Measurements from ENCODE around the gene GK2.

The GK2 gene

DNA sequence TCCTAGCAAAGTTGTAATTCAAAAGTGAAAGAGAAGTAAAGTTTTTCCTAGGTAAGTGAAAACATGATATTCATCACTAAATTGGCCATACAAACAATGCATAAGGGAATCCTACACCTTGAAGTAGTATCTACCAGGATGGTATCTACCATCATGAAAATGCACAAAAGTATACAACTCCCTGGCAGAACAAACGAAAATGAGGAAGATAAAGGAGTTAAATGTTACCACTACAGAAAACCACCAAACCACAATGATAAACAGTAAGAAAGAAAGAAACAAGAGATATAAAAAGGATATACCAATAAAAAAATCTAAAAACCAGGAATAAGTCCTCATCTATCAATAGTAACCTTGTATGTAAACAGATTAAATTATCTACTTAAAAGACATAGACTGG is 26.9 kb downstream of the GK2 start:
- no peak for DNase-seq

DNA sequence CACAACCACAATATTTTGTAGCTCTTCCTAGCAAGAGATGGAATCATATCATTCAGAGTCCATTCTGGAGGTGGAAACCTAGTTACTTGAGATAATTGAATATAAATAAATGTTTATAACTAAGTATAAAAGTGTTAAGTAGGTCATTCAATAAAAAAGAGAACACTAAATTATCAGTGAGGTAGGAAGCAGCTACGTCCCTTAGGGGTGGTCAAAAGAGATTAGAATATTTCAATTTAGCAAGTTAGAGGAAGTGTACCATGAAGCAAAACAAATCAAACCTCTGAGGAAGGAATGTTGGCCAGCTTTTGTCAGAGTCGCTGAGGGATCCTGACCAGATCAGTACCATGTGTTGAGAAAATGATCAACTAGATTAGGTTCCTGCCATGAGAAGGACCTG is 38.0 kb downstream of the GK2 start:
- DNase-seq: no peak

DNA sequence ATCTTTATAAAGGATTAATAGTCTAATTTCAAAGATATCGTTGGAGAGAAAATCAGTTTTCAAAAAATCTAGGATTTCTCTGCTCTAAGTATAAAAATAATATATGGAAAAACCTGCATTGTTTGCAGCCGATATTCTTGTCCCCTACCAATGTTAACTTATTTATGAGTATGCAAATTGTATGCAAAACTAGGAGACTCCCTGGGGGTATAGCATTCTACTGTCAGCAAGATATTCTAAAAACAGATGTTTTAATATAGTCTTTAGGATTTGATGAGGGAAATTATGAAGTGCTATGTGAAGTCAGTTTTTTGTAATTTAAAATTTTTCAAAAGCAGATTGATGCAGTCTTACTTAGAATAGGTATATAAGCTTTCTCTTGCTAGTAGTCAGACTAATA is 40.9 kb downstream of the GK2 start:
- no peak for DNase-seq

DNA sequence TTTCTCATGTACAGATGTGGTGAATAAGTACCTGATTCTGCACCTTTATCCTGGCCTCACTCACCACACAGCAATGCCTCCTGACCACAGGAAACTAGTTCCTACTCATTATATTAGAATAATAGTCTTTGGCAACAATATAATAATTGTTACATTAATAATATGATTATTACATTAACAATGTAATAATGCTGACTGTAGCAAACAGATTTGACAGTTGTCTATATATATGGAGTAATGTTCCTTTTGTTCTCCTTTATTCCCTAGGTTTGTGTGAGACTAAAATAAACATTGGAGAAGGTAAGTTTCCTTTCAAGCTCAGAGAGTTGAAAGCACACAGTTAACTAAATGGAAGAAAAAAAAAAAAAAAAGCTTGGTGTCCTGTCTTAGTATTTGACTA is 41.6 kb downstream of the GK2 start:
- no peak for DNase-seq

DNA sequence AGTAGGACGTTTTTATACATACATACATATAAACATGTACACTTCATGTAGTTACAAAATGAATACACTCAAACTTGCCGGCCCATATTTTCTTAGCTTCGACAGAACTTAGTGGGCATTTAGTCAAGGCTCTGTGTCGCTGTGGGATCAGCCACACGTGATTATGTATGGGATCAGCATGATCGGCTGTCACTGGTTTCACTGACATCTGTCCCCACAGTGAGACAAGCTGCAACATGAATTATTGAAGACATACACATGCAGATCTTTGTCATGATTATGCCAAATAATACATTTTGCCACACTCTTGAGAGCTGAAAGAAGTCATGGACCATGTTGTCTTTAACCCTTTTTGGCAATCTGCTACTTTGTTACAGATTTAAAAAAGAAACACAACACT is 44.0 kb downstream of the GK2 start:
- no peak for DNase-seq

DNA sequence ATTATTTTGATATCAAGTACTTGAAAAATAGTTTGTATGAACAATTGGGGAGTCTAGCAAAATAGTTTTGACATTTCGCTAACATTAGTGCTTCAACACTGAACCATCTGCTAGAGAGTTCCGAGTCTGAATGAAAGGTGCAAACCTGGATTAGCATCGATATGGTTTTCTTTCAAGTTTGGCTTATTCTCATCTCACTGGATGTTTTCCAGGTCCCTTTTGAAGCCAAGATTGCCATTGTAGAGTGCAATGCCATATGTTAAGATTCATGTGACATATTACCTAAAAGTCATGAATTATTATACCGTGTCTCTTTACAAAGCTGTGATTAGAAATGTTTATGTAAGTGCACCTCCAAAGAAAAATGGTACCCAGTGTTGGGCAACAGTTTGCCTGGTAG is 45.4 kb downstream of the GK2 start:
- DNase-seq: no peak

DNA sequence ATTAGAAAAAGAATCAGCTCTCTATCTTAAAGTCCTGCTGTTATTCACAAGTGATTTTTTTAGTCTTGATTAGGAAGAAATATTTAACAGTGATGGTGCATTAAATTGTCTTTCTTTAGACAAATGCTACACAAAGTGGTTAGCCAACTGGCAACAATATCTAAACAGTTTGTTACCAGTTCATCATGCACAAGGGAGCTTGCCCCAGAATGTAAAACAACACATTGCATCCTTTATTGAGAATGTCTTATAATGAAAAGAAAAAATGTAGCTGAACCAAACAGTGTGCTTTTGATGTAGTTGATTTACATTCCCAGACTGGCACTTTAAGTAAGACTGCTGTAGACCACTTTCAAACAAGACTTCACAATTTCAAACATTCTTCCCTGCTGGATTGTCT is 48.0 kb downstream of the GK2 start:
- DNase-seq: no peak

DNA sequence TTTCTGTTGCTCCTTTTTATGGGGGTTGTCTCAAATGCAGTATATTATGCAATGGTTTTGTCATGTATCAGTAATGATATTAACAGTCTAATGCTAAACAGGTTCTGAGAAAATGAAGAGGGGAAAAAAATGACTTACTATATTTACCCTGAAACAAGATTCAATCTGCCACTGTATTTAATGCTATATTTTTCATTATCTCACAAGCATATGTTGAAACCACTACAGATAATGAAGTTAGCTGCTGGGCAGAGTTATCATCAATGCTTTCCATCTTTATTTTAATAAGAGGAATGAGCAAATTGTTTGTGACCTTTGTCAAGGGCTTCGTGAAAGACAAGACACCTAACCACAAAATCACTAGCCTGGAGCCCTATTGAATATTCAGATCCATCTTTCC is 49.6 kb downstream of the GK2 start:
- DNase-seq: no peak

DNA sequence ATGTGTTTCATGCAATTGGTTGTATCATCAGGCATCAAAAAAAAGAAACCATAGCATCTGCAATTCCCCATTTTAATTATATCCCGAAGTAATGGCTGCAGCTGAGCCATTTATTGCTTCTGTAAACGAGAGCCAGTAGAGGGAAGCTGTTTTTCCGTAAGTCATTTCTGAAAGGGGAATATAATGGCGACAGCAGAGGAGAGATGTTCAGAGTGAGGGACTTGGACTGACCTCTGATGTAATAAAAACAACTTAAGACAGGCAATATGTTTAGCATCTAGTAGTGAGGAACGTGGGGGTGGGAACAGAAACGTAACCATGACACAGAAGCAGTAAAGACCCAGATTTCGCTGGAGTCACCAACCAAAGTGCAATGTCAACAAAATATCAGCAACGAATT is 50.7 kb downstream of the GK2 start:
- DNase-seq: no peak
